Activated T-cell treated with anti-CD3 and anti-CD28 coated beads, Interleukin-2, amount 50 U/mL, for 72 hours (primary cell): Measurements from ENCODE around the gene AZIN2. TPM values are rescaled to one million over a fixed set of nuclear protein-coding genes. Genes with fewer than 3 reads are reported as not detected.
"Not testable (repeated sequence)": the region's sequence is repeated elsewhere in the genome, so short reads cannot be mapped to it uniquely, and the experiment has no call there.

Experiments used
- ATAC-seq, 2 donors: fragments of 150-1000 bp; cut with Tn5 transposase; replicated peaks in 1 of 2; 2 replicates each; pipeline ENCODE4 v1.10.0; 2021; ENCODE audit warnings: moderate library complexity in 2 of 2, mild to moderate bottlenecking in 1 of 2
- DNase-seq, 2 donors: peaks; one replicate each; pipeline ENCODE4 v3.0.0; 2021 to 2022; ENCODE audit warnings: mixed read lengths in 1 of 2
- H3K27ac Mint-ChIP-seq: one replicate; pipeline ENCODE4 v1.8.0; 2022; ENCODE audit warnings: mild to moderate bottlenecking, moderate library complexity, mixed read lengths
- H3K27me3 Mint-ChIP-seq: one replicate; pipeline ENCODE4 v1.8.0; 2022; ENCODE audit warnings: low read depth, mixed read lengths
- H3K36me3 Mint-ChIP-seq, 2 donors: one replicate each; pipeline ENCODE4 v1.8.0; 2022; ENCODE audit warnings: mixed read lengths in 2 of 2, mild to moderate bottlenecking in 1 of 2; ENCODE audit not compliant: insufficient read depth in 2 of 2
- H3K4me1 Mint-ChIP-seq: one replicate; pipeline ENCODE4 v1.8.0; 2022; ENCODE audit warnings: low read depth, mixed read lengths
- H3K4me3 Mint-ChIP-seq, 2 donors: one replicate each; pipeline ENCODE4 v1.8.0; 2022; ENCODE audit warnings: mild to moderate bottlenecking in 2 of 2, mixed read lengths in 2 of 2, moderate library complexity in 2 of 2
- H3K9me3 Mint-ChIP-seq, 2 donors: one replicate each; pipeline ENCODE4 v1.8.0; 2022; ENCODE audit warnings: mixed read lengths in 2 of 2
- total RNA-seq, 2 donors: library from RNA; stranded (reverse); gene quantifications; one replicate each; pipeline ENCODE4 v1.2.3, GENCODE V29; 2022

AZIN2 gene
- total RNA-seq, 2 donors from 2014 or later, result 2.5 to 4.1 TPM

GRCh38 chr1:33047290-33047689 is 33.7 kb upstream of the AZIN2 start:
- DNase-seq, result no peak
- no peak for ATAC-seq
- Mint-ChIP-seq H3K27me3 (no peaks in the 10 kb centered on the region), H3K4me1 (peaks cover 11% of the 10 kb centered on the region), H3K4me3 (no peak overlapping the region), H3K27ac (no peak overlapping the region), H3K36me3 (peaks cover 0 to 2% of the 10 kb centered on the region in 2 donors), H3K9me3 (peaks cover 0 to 1% of the 10 kb centered on the region in 2 donors)

GRCh38 chr1:33047839-33048305 is 33.1 kb upstream of the AZIN2 start:
- H3K9me3 Mint-ChIP-seq, result peaks cover 0 to 1% of the 10 kb centered on the region in 2 donors
- ATAC-seq, result no peak
- H3K36me3 Mint-ChIP-seq, result peaks cover 0 to 2% of the 10 kb centered on the region in 2 donors

GRCh38 chr1:33048426-33048825 is 32.5 kb upstream of the AZIN2 start:
- peaks cover 0 to 2% of the 10 kb centered on the region in 2 donors for H3K36me3 Mint-ChIP-seq
- no peak for DNase-seq
- no peak overlapping the region for H3K27ac Mint-ChIP-seq
- no peak for ATAC-seq
- peaks cover 11% of the 10 kb centered on the region for H3K4me1 Mint-ChIP-seq
- no peak overlapping the region for H3K4me3 Mint-ChIP-seq
- no peaks in the 10 kb centered on the region for H3K27me3 Mint-ChIP-seq
- H3K9me3 Mint-ChIP-seq, result peaks cover 0 to 1% of the 10 kb centered on the region in 2 donors

More at GRCh38 chr1:33047839-33048305, 33.1 kb upstream of the AZIN2 start:
- Mint-ChIP-seq H3K4me3 (no peak overlapping the region), H3K4me1 (peaks cover 11% of the 10 kb centered on the region), H3K27me3 (no peaks in the 10 kb centered on the region), H3K27ac (no peak overlapping the region)
- DNase-seq, result no peak

- DNase-seq (no peak), ATAC-seq (no peak)
- Mint-ChIP-seq H3K27me3 (no peaks in the 10 kb centered on the region), H3K9me3 (peaks cover 0 to 1% of the 10 kb centered on the region in 2 donors), H3K36me3 (peaks cover 0 to 2% of the 10 kb centered on the region in 2 donors), H3K4me1 (peaks cover 11% of the 10 kb centered on the region), H3K4me3 (no peak overlapping the region), H3K27ac (no peak overlapping the region)
These were observed 31.6 kb upstream of the AZIN2 start for GRCh38 chr1:33049371-33049770.

- H3K4me3 Mint-ChIP-seq, result no peak overlapping the region
- DNase-seq, result peak in 1 of 2 donors; percentile 9
- H3K4me1 Mint-ChIP-seq, result peaks cover 11% of the 10 kb centered on the region
- peak; percentile 37 to 69 for ATAC-seq
- peak overlapping the region; percentile 25 for H3K27ac Mint-ChIP-seq
- peaks cover 0 to 1% of the 10 kb centered on the region in 2 donors for H3K9me3 Mint-ChIP-seq
- peaks cover 0 to 2% of the 10 kb centered on the region in 2 donors for H3K36me3 Mint-ChIP-seq
- no peaks in the 10 kb centered on the region for H3K27me3 Mint-ChIP-seq
These were observed 30.5 kb upstream of the AZIN2 start for GRCh38 chr1:33050221-33051076.

GRCh38 chr1:33055210-33056008 is 25.5 kb upstream of the AZIN2 start:
- Mint-ChIP-seq H3K9me3 (no peaks in the 10 kb centered on the region), H3K27me3 (no peaks in the 10 kb centered on the region), H3K27ac (peak overlapping the region; percentile 30), H3K36me3 (peaks cover 0 to 2% of the 10 kb centered on the region in 2 donors), H3K4me1 (peaks cover 5% of the 10 kb centered on the region), H3K4me3 (no peak overlapping the region)
- DNase-seq (peak; percentile 42 to 57), ATAC-seq (peak; percentile 71 to 81)

GRCh38 chr1:33056426-33056825 is 24.5 kb upstream of the AZIN2 start:
- DNase-seq (no peak), ATAC-seq (no peak)
- Mint-ChIP-seq H3K36me3 (no peaks in the 10 kb centered on the region), H3K27ac (no peak overlapping the region), H3K9me3 (no peaks in the 10 kb centered on the region), H3K4me3 (no peak overlapping the region), H3K27me3 (no peaks in the 10 kb centered on the region), H3K4me1 (peaks cover 5% of the 10 kb centered on the region)

- DNase-seq (no peak), ATAC-seq (no peak)
- Mint-ChIP-seq H3K36me3 (peaks cover 3 to 4% of the 10 kb centered on the region in 2 donors), H3K9me3 (peaks cover 3 to 6% of the 10 kb centered on the region in 2 donors), H3K4me1 (peaks cover 5% of the 10 kb centered on the region), H3K27me3 (no peaks in the 10 kb centered on the region), H3K27ac (no peak overlapping the region), H3K4me3 (no peak overlapping the region)
These were observed 23.9 kb upstream of the AZIN2 start for GRCh38 chr1:33057095-33057494.

GRCh38 chr1:33060579-33061083 is 20.3 kb upstream of the AZIN2 start:
- DNase-seq, result no peak
- no peak for ATAC-seq
- no peaks in the 10 kb centered on the region for H3K27me3 Mint-ChIP-seq
- peaks cover under 1% of the 10 kb centered on the region for H3K4me1 Mint-ChIP-seq
- peaks cover 17 to 23% of the 10 kb centered on the region in 2 donors for H3K36me3 Mint-ChIP-seq
- H3K9me3 Mint-ChIP-seq, result peaks cover 13 to 25% of the 10 kb centered on the region in 2 donors
- no peak overlapping the region for H3K27ac Mint-ChIP-seq
- H3K4me3 Mint-ChIP-seq, result no peak overlapping the region

- DNase-seq, result no peak
- ATAC-seq, result no peak
- H3K27me3 Mint-ChIP-seq, result no peaks in the 10 kb centered on the region
- H3K36me3 Mint-ChIP-seq, result peaks cover 18 to 27% of the 10 kb centered on the region in 2 donors
- no peaks in the 10 kb centered on the region for H3K4me1 Mint-ChIP-seq
- no peak overlapping the region for H3K4me3 Mint-ChIP-seq
- no peak overlapping the region for H3K27ac Mint-ChIP-seq
- H3K9me3 Mint-ChIP-seq, result peaks cover 13 to 26% of the 10 kb centered on the region in 2 donors
These were observed 19.1 kb upstream of the AZIN2 start for GRCh38 chr1:33061834-33062233.

GRCh38 chr1:33064284-33064683 is 16.7 kb upstream of the AZIN2 start:
- H3K27me3 Mint-ChIP-seq, H3K4me3 Mint-ChIP-seq, ATAC-seq, H3K27ac Mint-ChIP-seq, H3K4me1 Mint-ChIP-seq: not testable (repeated sequence)
- Mint-ChIP-seq H3K36me3 (peaks cover 20 to 29% of the 10 kb centered on the region in 2 donors), H3K9me3 (peaks cover 16 to 27% of the 10 kb centered on the region in 2 donors)
- peak in 1 of 2 donors; percentile 13 for DNase-seq

GRCh38 chr1:33065301-33065700 is 15.7 kb upstream of the AZIN2 start:
- DNase-seq, result no peak
- Mint-ChIP-seq H3K36me3 (peaks cover 20 to 29% of the 10 kb centered on the region in 2 donors), H3K9me3 (peaks cover 16 to 29% of the 10 kb centered on the region in 2 donors), H3K27me3 (peaks cover 9% of the 10 kb centered on the region), H3K4me1 (no peaks in the 10 kb centered on the region), H3K4me3 (no peak overlapping the region), H3K27ac (no peak overlapping the region)
- no peak for ATAC-seq

- H3K4me3 Mint-ChIP-seq, H3K27ac Mint-ChIP-seq, ATAC-seq, H3K27me3 Mint-ChIP-seq, H3K4me1 Mint-ChIP-seq, DNase-seq: not testable (repeated sequence)
- Mint-ChIP-seq H3K36me3 (peaks cover 20 to 29% of the 10 kb centered on the region in 2 donors), H3K9me3 (peaks cover 16 to 29% of the 10 kb centered on the region in 2 donors)
These were observed 14.5 kb upstream of the AZIN2 start for GRCh38 chr1:33066477-33066876.
